ENCODE results near the gene AHDC1.

DNA sequence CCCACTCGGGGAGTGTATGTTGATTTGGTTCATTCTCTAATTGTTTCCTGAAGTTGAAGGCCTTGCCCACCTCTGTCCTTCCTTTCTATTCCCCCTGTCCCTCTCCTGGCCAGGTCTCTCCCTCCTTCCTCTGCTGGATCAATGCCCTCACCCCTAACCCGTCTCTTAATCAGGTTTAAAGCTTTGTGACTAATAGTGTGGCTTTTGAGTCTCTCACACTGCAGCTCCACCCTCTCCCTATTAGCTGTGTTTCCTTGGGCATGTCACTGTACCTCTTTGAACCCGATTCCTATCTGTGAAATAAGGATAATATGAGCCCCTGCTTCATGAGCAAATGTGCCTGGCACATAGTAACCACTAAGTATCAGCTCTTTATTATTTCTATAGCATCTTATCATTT is 20.5 kb downstream of the AHDC1 start:
- TF ChIP-seq, protein P1, sequence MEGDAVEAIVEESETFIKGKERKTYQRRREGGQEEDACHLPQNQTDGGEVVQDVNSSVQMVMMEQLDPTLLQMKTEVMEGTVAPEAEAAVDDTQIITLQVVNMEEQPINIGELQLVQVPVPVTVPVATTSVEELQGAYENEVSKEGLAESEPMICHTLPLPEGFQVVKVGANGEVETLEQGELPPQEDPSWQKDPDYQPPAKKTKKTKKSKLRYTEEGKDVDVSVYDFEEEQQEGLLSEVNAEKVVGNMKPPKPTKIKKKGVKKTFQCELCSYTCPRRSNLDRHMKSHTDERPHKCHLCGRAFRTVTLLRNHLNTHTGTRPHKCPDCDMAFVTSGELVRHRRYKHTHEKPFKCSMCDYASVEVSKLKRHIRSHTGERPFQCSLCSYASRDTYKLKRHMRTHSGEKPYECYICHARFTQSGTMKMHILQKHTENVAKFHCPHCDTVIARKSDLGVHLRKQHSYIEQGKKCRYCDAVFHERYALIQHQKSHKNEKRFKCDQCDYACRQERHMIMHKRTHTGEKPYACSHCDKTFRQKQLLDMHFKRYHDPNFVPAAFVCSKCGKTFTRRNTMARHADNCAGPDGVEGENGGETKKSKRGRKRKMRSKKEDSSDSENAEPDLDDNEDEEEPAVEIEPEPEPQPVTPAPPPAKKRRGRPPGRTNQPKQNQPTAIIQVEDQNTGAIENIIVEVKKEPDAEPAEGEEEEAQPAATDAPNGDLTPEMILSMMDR (conservative IDR thresholded peaks at IDR 0.05 in 1 of 2, IDR thresholded peaks at IDR 0.05 in 1 of 2; ENCODE audit: low read depth in 1 of 2, low read length in 2 of 2) = no peak
- TF ChIP-seq EZH2 (IDR thresholded peaks at IDR 0.05; ENCODE audit: low read length, missing control alignments) = no peak

Measured in fibroblast of lung (primary cell).